OCI-LY3 (cell line): ENCODE results near the gene SLC35A5.
"Not testable (repeated sequence)": the region's sequence is repeated elsewhere in the genome, so short reads cannot be mapped to it uniquely, and the experiment has no call there.

ENCODE experiments used
- H2AFZ ChIP-seq: fragments of 200-600, 300-600 bp; shearing (Covaris generic); 2 replicates; pipeline ENCODE4 v1.6.0; 2014; ENCODE audit warnings: antibody characterized with exemption, low read depth, low read length
- H3K27ac ChIP-seq: fragments of 200-600, 300-600 bp; sonication (generic); 2 replicates; pipeline ENCODE4 v1.5.1; 2014; ENCODE audit warnings: mild to moderate bottlenecking, low read length, moderate library complexity, mixed read lengths
- H3K27me3 ChIP-seq: fragments of 200-600, 300-600 bp; sonication (generic); 2 replicates; pipeline ENCODE4 v1.6.1; 2014; ENCODE audit warnings: low read depth, low read length, mixed read lengths
- H3K36me3 ChIP-seq: fragments of 200-600, 300-600 bp; sonication (generic); replicated peaks from 2 replicates; pipeline ENCODE3; 2014; ENCODE audit warnings: low read depth, low read length, mixed read lengths
- H3K4me1 ChIP-seq: fragments of 300-600, 200-600 bp; sonication (generic); 2 replicates; pipeline ENCODE4 v1.6.1; 2014; ENCODE audit warnings: low read length, mixed read lengths
- H3K4me2 ChIP-seq: fragments of 200-600, 300-600 bp; sonication (generic); 2 replicates; pipeline ENCODE4 v1.6.1; 2014; ENCODE audit warnings: low read length, mixed read lengths
- H3K4me3 ChIP-seq: fragments of 300-600, 200-600 bp; sonication (generic); 2 replicates; pipeline ENCODE4 v1.5.1; 2014; ENCODE audit warnings: antibody characterized with exemption, mild to moderate bottlenecking, low read length, moderate library complexity
- H3K79me2 ChIP-seq: fragments of 300-600, 200-600 bp; shearing (Covaris generic); 2 replicates; pipeline ENCODE4 v1.6.1; 2014; ENCODE audit warnings: mild to moderate bottlenecking, low read length, mixed read lengths
- H3K9ac ChIP-seq: fragments of 300-600, 200-600 bp; shearing (Covaris generic); 2 replicates; pipeline ENCODE4 v1.6.0; 2014; ENCODE audit warnings: mild to moderate bottlenecking, low read length, moderate library complexity
- H3K9me3 ChIP-seq: fragments of 200-600, 300-600 bp; shearing (Covaris generic); 2 replicates; pipeline ENCODE4 v1.6.1; 2014; ENCODE audit warnings: low read length, mixed read lengths; ENCODE audit not compliant: insufficient read depth
- H4K20me1 ChIP-seq: fragments of 200-600, 300-600 bp; sonication (generic); 2 replicates; pipeline ENCODE4 v1.6.1; 2016; ENCODE audit warnings: low read length, mixed read lengths; ENCODE audit not compliant: insufficient read depth
- EZH2phosphoT487 ChIP-seq: fragments of 200-600 bp; shearing (Covaris generic); IDR thresholded peaks from 2 replicates; pipeline ENCODE4 v1.6.1; 2018; ENCODE audit warnings: antibody characterized with exemption, mixed run types, low read depth
- TF ChIP-seq, protein P1 (sequence below): fragments of 200-600, 300-600 bp; sonication (generic); IDR thresholded peaks from 2 replicates; pipeline ENCODE4 v1.5.1; 2014; ENCODE audit warnings: antibody characterized with exemption, low read length, low read depth

Gene SLC35A5

DNA sequence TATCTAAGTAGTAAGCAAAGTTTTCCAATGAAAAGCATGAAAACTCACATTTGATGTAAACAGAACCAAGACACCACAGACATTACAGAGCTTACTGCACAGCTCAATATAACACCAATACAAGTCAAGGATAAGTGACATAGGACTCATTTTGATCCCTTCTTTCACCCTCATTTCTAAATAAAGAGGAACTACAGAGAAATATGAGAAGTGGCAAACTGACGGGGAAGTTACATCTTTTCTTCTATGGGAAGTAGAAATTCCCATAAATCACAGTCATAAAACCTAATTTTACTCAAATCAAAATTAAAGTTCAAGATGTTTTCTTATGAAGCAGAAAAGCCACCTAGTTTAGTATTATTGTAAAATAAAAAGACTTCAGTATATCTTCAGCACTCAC lies 3.9 kb upstream of the SLC35A5 start:
- peaks cover 4% of the 10 kb centered on the region; the same call in 1 of the 2 replicates for H3K9me3 ChIP-seq
- peaks cover 25% of the 10 kb centered on the region for H3K4me1 ChIP-seq
- no peak overlapping the region for H3K9ac ChIP-seq
- no peak overlapping the region for H3K4me2 ChIP-seq
- H2AFZ ChIP-seq = no peak overlapping the region
- TF ChIP-seq, protein P1, sequence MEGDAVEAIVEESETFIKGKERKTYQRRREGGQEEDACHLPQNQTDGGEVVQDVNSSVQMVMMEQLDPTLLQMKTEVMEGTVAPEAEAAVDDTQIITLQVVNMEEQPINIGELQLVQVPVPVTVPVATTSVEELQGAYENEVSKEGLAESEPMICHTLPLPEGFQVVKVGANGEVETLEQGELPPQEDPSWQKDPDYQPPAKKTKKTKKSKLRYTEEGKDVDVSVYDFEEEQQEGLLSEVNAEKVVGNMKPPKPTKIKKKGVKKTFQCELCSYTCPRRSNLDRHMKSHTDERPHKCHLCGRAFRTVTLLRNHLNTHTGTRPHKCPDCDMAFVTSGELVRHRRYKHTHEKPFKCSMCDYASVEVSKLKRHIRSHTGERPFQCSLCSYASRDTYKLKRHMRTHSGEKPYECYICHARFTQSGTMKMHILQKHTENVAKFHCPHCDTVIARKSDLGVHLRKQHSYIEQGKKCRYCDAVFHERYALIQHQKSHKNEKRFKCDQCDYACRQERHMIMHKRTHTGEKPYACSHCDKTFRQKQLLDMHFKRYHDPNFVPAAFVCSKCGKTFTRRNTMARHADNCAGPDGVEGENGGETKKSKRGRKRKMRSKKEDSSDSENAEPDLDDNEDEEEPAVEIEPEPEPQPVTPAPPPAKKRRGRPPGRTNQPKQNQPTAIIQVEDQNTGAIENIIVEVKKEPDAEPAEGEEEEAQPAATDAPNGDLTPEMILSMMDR = no peak
- no peak for TF ChIP-seq EZH2phosphoT487
- peaks cover 12% of the 10 kb centered on the region for H3K36me3 ChIP-seq
- no peaks in the 10 kb centered on the region for H4K20me1 ChIP-seq
- no peak overlapping the region for H3K27ac ChIP-seq
- H3K79me2 ChIP-seq = peaks cover 69% of the 10 kb centered on the region
- H3K4me3 ChIP-seq = no peak overlapping the region
- H3K27me3 ChIP-seq = no peaks in the 10 kb centered on the region

DNA sequence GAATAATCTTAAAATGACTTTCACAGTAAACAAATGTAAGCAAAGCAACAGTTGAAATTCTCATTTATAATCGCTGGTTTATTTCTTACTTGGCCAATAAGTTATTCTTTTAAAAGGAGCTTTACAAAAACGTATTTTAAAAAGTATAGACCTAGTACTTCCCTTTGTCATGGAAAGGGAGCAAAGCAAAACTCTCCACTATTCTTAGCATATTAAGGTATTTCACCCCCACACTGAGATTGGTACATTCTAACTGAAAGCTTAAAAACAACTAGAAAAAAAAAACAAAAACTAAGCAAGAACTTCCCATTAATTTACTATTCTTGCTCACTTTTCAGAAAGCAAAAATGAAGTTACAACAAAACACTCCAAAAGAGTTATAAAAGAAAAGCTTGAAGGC lies 1.5 kb upstream of the SLC35A5 start:
- Histone ChIP-seq H2AFZ (no peak overlapping the region), H4K20me1 (no peaks in the 10 kb centered on the region), H3K4me3 (peak overlapping the region; percentile 94), H3K27ac (no peak overlapping the region), H3K79me2 (peaks cover 60% of the 10 kb centered on the region), H3K36me3 (peaks cover 11% of the 10 kb centered on the region), H3K4me2 (peak overlapping the region; percentile 87), H3K27me3 (no peaks in the 10 kb centered on the region), H3K9ac (peak overlapping the region; percentile 95), H3K9me3 (peaks cover 4% of the 10 kb centered on the region; the same call in 1 of the 2 replicates), H3K4me1 (peaks cover 33% of the 10 kb centered on the region)
- TF ChIP-seq, protein P1 = no peak
- no peak for TF ChIP-seq EZH2phosphoT487

DNA sequence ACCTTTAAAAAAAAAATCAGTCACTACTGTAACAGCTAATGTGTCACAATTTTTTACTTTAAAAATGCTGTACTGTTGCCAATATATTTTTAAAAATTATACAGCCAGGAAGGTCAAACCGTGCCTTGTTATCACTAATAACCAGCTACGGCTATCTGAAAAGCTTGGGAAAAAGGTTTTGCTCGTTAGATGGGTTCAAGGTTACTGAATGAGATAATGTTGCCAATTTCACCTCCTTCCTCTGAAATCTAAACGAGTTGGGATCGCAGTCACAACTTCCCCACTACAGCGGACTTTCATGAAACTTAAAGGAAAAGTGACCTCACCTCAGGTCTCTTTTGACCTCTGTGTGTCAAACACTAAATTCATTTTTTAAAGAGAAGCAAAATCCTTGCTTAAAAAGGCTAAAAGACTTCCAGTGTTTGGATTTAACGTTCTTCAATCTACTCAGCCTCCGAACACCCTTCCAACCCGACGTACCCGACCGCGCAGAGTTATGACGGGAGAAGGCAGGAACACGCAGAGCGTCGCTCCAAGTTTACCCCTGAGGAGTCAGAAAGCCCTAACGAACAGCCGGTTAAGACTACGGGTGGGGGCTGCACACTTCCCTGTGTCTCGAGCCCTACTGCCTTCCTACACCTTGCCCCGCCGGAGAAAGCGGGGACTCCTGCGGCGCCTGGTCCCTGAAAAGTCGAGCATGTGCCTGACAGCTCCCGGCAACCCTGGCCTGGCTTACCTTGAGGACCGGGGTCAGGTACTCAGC lies 943 bp upstream of the SLC35A5 start:
- peaks cover 11% of the 10 kb centered on the region for H3K36me3 ChIP-seq
- H3K27ac ChIP-seq = peak overlapping the region; percentile 95
- peak overlapping the region; percentile 95 for H3K9ac ChIP-seq
- H3K4me2 ChIP-seq = peak overlapping the region; percentile 87
- peaks cover 28% of the 10 kb centered on the region for H3K4me1 ChIP-seq
- H3K27me3 ChIP-seq = no peaks in the 10 kb centered on the region
- peak overlapping the region; percentile 71 for H2AFZ ChIP-seq
- peaks cover 4% of the 10 kb centered on the region; the same call in 1 of the 2 replicates for H3K9me3 ChIP-seq
- no peaks in the 10 kb centered on the region for H4K20me1 ChIP-seq
- peak overlapping the region; percentile 94 for H3K4me3 ChIP-seq
- TF ChIP-seq, protein P1 = no peak
- TF ChIP-seq EZH2phosphoT487 = no peak
- peaks cover 54% of the 10 kb centered on the region for H3K79me2 ChIP-seq

DNA sequence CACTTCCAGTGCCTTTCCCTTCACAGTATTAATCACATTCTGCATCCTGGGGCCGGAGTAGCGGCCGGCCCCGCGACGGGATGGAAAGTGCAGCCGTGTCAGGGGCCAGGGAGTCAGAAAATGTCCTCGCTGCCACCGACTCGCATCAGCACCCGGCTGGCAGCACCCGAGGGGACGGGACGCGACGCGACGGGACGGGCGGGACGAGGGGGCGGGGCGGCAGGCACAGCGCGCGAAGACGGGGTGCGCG lies 436 bp upstream of the SLC35A5 start:
- TF ChIP-seq, protein P1 = no peak
- TF ChIP-seq EZH2phosphoT487 = no peak
- Histone ChIP-seq H4K20me1 (no peaks in the 10 kb centered on the region), H2AFZ (peak overlapping the region; percentile 71; the same call in 1 of the 2 replicates), H3K4me2 (peak overlapping the region; percentile 87), H3K9ac (peak overlapping the region; percentile 95), H3K36me3 (peaks cover 16% of the 10 kb centered on the region), H3K9me3 (peaks cover 4% of the 10 kb centered on the region; the same call in 1 of the 2 replicates), H3K4me1 (peaks cover 27% of the 10 kb centered on the region), H3K79me2 (peaks cover 52% of the 10 kb centered on the region), H3K27me3 (no peaks in the 10 kb centered on the region), H3K27ac (peak overlapping the region; percentile 95), H3K4me3 (peak overlapping the region; percentile 94)

- H3K9me3 ChIP-seq, H3K27me3 ChIP-seq, H2AFZ ChIP-seq, H3K4me3 ChIP-seq, H3K27ac ChIP-seq, H3K9ac ChIP-seq, H3K4me2 ChIP-seq, H4K20me1 ChIP-seq: not testable (repeated sequence)
- Histone ChIP-seq H3K79me2 (peaks cover 28% of the 10 kb centered on the region), H3K36me3 (peaks cover 10% of the 10 kb centered on the region), H3K4me1 (peaks cover 20% of the 10 kb centered on the region)
Measured at GRCh38 chr3:112564247-112564939, 2.5 kb downstream of the SLC35A5 start.
